A172 (cell line): ENCODE results near the gene MLYCD. TPM values are rescaled to one million over a fixed set of nuclear protein-coding genes. Genes with fewer than 3 reads are reported as not detected.

Experiments
- DNase-seq: peaks from one replicate; pipeline ENCODE4 v3.0.0-alpha.2; 2015; ENCODE audit warnings: low spot score
- total RNA-seq: library from RNA; depleted of rRNA; stranded (reverse); fragments of >200 nt; shearing (Covaris generic); gene quantifications from 2 replicates; pipeline ENCODE4 v1.2.3, GENCODE V29; 2014; rRNA removed

MLYCD gene
- total RNA-seq, 1 experiment from 2014 or later = 3.1 TPM

DNA sequence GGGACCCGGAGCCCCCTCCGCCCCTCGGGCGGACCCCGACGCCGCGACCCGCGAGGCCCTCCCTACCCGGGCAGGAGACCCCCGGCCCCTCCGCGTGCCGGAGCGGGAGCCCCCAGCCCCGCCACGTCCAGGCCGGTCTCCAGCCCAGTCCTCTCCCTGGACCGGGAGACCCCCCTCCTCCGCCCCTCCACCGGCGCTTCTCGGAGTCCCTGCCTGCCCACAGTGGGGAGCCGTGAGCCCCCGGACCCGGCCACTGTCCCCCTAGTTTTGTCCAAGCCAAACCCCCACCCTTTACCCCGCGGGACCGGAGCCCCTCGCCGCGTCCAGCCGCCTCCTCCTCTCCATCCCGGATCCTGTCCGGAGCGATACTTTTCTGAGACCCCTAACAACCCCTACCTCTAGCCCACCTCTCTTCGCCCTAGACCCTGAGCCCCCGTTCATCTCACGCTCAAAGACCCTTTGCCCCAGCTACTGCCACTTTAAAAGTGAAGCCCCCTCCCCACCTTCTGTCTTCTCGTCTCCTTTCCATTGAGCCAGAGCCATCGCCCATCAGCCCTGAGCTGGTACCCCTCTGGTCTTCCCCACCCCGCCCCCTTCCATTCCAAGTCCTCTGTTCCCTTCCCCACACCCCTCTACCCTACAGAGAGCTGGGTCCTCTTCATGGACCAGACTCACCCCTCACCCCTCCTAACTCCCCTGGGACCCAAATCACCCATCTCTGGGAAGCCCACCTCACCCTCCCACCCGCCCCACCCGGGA is 70.2 kb downstream of the MLYCD start:
- DNase-seq = no peak

GRCh38 chr16:83969771-83970429 is 71.0 kb downstream of the MLYCD start:
- no peak for DNase-seq

DNA sequence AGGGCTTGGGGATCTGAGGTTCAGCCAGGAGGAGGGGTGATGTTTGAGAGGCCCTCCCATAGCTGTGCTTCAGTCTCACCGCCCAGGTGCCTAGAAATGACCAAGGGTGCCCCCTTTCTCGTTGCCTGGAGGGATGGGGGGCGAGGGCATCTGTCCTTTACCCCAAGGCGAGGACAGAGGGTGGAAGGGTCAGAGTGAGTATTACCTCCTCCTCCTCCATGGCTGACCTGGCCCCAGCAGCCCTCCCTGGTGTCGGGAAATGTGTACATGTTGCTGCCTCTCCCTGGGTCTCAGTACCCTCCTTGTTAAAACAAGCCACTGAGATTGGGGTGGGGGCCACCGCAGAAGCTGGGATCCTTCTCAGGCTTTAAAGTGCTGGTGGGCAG is 71.5 kb downstream of the MLYCD start:
- DNase-seq = no peak

DNA sequence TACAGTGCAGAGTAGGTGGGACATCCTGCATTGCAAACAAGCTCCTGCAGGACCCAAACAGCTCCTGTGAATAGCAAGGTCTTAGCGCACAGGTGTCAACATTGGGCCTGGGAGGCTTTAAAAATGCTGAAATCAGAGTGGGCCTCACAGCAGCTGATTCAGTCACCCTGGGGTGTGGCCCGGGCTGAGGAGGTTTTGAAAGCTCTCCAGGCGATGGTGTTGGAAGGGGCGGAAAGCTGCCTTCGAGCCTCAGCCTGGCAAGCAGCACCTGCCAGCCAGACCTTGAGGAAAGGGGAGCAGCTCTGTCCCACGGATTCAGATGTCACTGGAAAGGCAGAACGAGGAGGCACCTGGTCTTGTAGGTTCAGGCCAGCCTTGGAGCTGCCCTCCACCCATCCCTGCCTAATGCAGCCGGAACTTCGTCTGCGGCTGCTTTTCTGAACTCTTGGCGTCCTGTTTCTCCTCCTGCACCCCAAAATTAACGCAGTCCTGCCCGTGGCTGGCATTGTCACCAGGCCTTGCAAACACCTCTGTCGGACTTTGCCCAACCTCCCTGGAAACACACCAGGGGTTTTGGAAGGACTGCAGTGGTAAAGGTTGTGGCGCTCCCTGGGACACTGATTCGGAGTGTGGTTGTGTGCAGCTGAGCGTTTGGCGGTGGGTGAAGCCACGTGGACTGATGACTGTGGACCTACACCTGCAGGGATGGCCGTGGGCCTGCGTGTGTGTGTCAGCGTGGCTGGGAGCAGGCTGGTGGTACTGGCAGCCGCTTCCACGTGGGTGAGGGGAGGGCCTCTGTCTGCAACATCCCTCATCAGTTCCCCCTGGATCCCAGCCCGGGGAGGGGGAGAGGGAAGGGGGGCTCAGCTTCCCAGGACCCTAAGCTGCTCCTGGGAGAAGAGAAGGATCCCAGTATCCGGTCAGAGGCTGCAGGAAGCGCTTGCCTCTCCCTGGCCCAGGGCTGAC is 72.5 kb downstream of the MLYCD start:
- DNase-seq = no peak

DNA sequence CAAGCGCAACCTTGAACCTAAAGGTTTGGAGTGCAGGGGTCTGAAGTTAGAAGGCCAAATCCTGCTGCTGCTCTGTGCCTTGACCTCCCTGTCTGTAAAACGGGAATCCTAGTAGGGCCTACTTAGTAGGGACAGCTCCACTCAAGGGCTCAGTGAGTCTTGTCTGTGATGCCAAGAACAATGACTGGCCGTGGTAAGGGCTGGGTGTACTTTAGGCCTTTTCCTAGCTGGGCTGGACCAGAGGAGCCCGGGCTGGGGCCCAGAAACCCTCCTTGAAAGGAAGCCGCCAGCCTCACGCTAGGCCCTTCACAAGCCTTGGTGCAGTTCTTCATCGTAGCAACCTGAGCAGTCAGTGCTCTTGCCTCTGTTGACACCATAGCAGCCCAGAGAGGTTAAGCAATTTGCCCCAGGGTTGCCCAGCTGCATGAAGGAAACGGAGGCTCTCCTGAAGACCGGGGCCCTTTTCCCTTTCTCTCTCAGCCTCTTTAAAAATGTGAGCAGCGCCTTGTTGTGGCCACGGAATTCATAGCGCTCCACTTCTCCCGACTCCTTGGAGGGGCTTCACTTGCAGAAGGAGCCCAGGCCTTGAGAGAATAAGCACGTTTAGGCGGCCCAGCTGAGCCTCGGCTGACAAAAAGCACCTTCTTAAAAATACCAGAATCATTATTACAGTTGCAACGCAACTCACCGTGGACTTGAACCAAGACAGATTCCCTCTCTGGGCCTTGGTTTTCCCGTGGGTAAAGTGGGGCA is 73.5 kb downstream of the MLYCD start:
- no peak for DNase-seq

DNA sequence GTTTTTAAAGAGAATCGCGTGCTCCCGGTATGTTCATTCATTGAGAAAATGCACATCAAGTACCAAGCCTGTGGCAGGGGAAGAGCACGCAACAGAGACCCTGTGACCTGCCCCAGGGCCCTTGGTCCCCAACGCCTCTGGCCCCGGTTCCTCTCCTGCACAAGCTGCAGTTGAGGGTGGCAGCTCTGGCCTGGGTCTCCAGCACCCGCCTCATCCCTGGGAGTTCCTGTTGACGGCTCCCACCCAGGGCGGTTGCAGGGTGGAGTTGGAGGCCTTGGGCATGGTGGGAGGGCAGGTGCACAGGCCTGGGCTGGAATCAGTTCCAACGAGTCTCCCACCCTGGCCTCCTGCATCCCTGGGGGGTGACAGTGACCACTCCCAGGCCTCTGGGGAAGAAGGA is 74.2 kb downstream of the MLYCD start:
- DNase-seq = no peak

- DNase-seq = no peak
Measured at GRCh38 chr16:83973581-83974385, 74.9 kb downstream of the MLYCD start.

DNA sequence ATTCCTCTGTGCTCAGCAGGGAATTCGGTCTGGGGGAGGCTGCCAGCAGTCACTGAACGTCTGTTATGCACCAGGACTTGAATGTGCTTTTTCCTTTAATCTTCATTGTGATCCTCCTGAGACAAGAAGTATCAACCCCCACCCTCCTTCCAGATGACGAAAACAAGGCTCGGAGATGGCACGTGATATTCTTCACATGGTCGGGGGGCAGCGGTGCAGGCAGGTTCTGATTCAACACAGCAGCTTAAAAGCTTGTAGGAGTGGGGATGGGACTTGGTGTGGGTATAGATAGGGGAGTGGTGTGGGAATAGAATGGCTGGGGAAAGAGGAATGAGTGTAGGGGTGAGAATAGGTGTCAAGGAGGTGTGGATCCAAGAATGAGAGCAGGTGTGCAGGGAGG is 75.6 kb downstream of the MLYCD start:
- no peak for DNase-seq

DNA sequence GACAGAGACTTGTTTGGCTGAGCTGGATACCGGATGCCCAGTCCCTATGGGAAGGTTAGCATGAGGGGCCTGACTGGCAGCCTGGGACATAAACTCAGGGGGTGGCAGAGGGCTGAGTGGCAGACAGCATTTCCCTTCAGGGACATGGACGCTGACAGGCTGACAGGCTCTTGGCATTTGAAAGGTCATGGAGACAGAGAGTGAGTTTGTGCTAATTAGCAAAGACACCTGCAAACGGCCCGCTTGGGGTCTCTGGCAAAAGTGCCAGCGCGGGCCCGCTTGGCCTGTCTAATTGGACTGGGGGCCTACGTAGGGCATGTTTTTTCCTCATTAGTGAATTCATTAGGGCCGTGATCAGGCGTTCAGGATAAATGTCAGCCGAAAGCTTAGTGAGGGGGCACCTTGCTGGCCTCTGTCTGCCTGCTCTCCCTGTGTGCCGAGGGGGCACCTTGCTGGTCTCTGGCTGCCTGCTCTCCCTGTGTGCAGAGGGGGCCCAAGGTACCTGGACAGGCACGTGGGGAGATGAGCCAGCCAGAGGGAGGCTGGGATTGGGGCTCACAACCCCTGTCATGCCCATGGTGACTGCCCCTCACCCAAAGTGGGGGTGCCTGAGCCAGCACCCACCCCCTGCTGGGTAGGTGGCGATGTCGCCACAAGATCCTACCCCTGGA is 76.8 kb downstream of the MLYCD start:
- no peak for DNase-seq

Other genes with a start within 250 kb of the MLYCD start
- 36.6 and 40.9 TPM in 2 replicates for gene HSBP1, start 91.1 kb upstream of the MLYCD start, total RNA-seq
- gene OSGIN1, start 54.1 kb downstream of the MLYCD start, total RNA-seq = 6.2 and 10.6 TPM in 2 replicates
- gene NECAB2, start 69.1 kb downstream of the MLYCD start, total RNA-seq = 2.2 and 8.5 TPM in 2 replicates
- not detected in 2 replicates for gene SLC38A8, start 143.7 kb downstream of the MLYCD start, total RNA-seq
- gene MBTPS1, start 217.8 kb downstream of the MLYCD start, total RNA-seq = 74.5 and 86.0 TPM in 2 replicates
- gene HSDL1, start 246.1 kb downstream of the MLYCD start, total RNA-seq = 45.8 and 56.5 TPM in 2 replicates
- 0.41 and 0.88 TPM in 2 replicates for gene DNAAF1, start 246.2 kb downstream of the MLYCD start, total RNA-seq